RWPE2 (cell line): ENCODE measurements around the gene PPM1H.
A peak's percentile ranks its signal among the peaks of the same experiment; 100 is the strongest.

Source experiments
- ATAC-seq: fragments of 200-7000 bp; cut with Tn5 transposase; 3 replicates; pipeline ENCODE4 v1.9.1; 2021; ENCODE audit warnings: low read depth
- DNase-seq: peaks from one replicate; pipeline ENCODE4 v3.0.0-alpha.2; 2020; ENCODE audit warnings: low spot score
- H3K27ac ChIP-seq: fragments of 450-650 bp; 2 replicates; pipeline ENCODE4 v1.5.1; 2017; ENCODE audit warnings: mild to moderate bottlenecking; ENCODE audit not compliant: poor library complexity, severe bottlenecking
- H3K27me3 ChIP-seq: fragments of 250-450 bp; sonication (Bioruptor Pico); 2 replicates; pipeline ENCODE4 v1.5.1; 2021; ENCODE audit warnings: mild to moderate bottlenecking, moderate library complexity; ENCODE audit not compliant: insufficient read depth, poor library complexity, severe bottlenecking
- H3K36me3 ChIP-seq: fragments of 250-450 bp; sonication (Bioruptor Pico); 2 replicates; pipeline ENCODE4 v1.5.1; 2020; ENCODE audit warnings: low read depth, mild to moderate bottlenecking, moderate library complexity
- H3K4me1 ChIP-seq: fragments of 250-450 bp; sonication (Bioruptor Pico); 2 replicates; pipeline ENCODE4 v1.5.1; 2021; ENCODE audit warnings: mild to moderate bottlenecking, moderate library complexity; ENCODE audit not compliant: insufficient read depth, poor library complexity, severe bottlenecking
- H3K4me3 ChIP-seq: fragments of 250-450 bp; sonication (Bioruptor Pico); 2 replicates; pipeline ENCODE4 v1.5.1; 2021; ENCODE audit warnings: mild to moderate bottlenecking, moderate library complexity; ENCODE audit not compliant: severe bottlenecking
- H3K9me3 ChIP-seq: fragments of 250-450 bp; sonication (Bioruptor Pico); 2 replicates; pipeline ENCODE4 v1.5.1; 2021; ENCODE audit warnings: mild to moderate bottlenecking, moderate library complexity; ENCODE audit not compliant: severe bottlenecking
- TF ChIP-seq, protein P1 (sequence below): fragments of 450-650 bp; IDR thresholded peaks from one replicate; pipeline ENCODE4 v1.5.1; 2017; ENCODE audit warnings: mild to moderate bottlenecking, moderate library complexity; ENCODE audit not compliant: poor library complexity, severe bottlenecking

PPM1H gene

GRCh38 chr12:62694116-62694515 is 240.8 kb downstream of the PPM1H start:
- no peak overlapping the region for H3K27ac ChIP-seq
- no peaks in the 10 kb centered on the region for H3K27me3 ChIP-seq
- peaks cover 14% of the 10 kb centered on the region for H3K4me1 ChIP-seq
- no peaks in the 10 kb centered on the region for H3K36me3 ChIP-seq
- TF ChIP-seq, protein P1, sequence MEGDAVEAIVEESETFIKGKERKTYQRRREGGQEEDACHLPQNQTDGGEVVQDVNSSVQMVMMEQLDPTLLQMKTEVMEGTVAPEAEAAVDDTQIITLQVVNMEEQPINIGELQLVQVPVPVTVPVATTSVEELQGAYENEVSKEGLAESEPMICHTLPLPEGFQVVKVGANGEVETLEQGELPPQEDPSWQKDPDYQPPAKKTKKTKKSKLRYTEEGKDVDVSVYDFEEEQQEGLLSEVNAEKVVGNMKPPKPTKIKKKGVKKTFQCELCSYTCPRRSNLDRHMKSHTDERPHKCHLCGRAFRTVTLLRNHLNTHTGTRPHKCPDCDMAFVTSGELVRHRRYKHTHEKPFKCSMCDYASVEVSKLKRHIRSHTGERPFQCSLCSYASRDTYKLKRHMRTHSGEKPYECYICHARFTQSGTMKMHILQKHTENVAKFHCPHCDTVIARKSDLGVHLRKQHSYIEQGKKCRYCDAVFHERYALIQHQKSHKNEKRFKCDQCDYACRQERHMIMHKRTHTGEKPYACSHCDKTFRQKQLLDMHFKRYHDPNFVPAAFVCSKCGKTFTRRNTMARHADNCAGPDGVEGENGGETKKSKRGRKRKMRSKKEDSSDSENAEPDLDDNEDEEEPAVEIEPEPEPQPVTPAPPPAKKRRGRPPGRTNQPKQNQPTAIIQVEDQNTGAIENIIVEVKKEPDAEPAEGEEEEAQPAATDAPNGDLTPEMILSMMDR: no peak
- ATAC-seq: no peak
- no peak for DNase-seq
- H3K4me3 ChIP-seq: no peak overlapping the region
- H3K9me3 ChIP-seq: no peaks in the 10 kb centered on the region

GRCh38 chr12:62693376-62694050 is 241.4 kb downstream of the PPM1H start:
- ATAC-seq: no peak
- no peak for DNase-seq
- no peak overlapping the region for H3K27ac ChIP-seq
- no peaks in the 10 kb centered on the region for H3K27me3 ChIP-seq
- H3K4me1 ChIP-seq: peaks cover 8% of the 10 kb centered on the region
- no peaks in the 10 kb centered on the region for H3K9me3 ChIP-seq
- no peak overlapping the region for H3K4me3 ChIP-seq
- H3K36me3 ChIP-seq: no peaks in the 10 kb centered on the region
- TF ChIP-seq, protein P1: no peak

- Histone ChIP-seq H3K27me3 (no peaks in the 10 kb centered on the region), H3K4me1 (peaks cover 4% of the 10 kb centered on the region), H3K4me3 (no peak overlapping the region), H3K36me3 (no peaks in the 10 kb centered on the region), H3K27ac (no peak overlapping the region), H3K9me3 (no peaks in the 10 kb centered on the region)
- ATAC-seq: peak; percentile 54; the same call in 2 of the 3 replicates
- no peak for DNase-seq
- TF ChIP-seq, protein P1: no peak
Observed at GRCh38 chr12:62692884-62693283, 242.1 kb downstream of the PPM1H start.

DNA sequence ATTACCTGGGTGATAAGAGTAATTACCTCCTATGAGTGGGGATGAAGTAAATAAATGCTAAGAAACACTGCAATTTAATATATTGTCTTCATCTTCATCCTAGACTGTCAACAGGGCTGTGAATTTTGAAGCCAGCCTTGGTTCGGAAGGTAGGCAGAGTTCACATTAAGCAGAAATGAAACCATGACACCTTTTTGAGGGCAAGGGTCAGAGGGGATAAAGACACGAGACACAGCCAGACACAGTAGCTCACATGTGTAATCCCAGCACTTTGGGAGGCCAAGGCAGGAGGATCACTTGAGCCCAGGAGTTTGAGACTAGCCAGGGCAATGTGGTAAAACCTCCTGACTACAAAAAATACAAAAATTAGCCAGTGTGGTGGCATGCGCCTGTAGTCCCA is 243.6 kb downstream of the PPM1H start:
- TF ChIP-seq, protein P1: no peak
- no peaks in the 10 kb centered on the region for H3K36me3 ChIP-seq

More for the DNA sequence above, 243.6 kb downstream of the PPM1H start:
- no peak for DNase-seq
- peaks cover 4% of the 10 kb centered on the region for H3K4me1 ChIP-seq
- no peak for ATAC-seq
- no peaks in the 10 kb centered on the region for H3K9me3 ChIP-seq
- no peak overlapping the region for H3K27ac ChIP-seq
- no peak overlapping the region for H3K4me3 ChIP-seq
- no peaks in the 10 kb centered on the region for H3K27me3 ChIP-seq
